Panc1 (cell line): ENCODE data around the gene GRIK1.

Experiments
- CTCF ChIP-seq: fragments of 450-650 bp; IDR thresholded peaks from 2 replicates; pipeline ENCODE4 v1.5.1; 2017; ENCODE audit warnings: mild to moderate bottlenecking
- POLR2AphosphoS5 ChIP-seq: IDR thresholded peaks from 2 replicates; pipeline ENCODE4 v1.6.1; 2012; ENCODE audit warnings: mild to moderate bottlenecking, low read depth, low read length, moderate library complexity
- SIN3A ChIP-seq: IDR thresholded peaks from 2 replicates; pipeline ENCODE4 v1.6.1; 2012; ENCODE audit warnings: low read depth, mild to moderate bottlenecking, low read length, moderate library complexity, borderline replicate concordance; ENCODE audit not compliant: insufficient read depth
- TCF7L2 ChIP-seq: IDR thresholded peaks from 2 replicates; pipeline ENCODE4 v1.6.1; 2011; ENCODE audit warnings: mild to moderate bottlenecking, low read depth, low read length, inconsistent platforms
- TF ChIP-seq, protein P1 (sequence below), 2 experiments: IDR thresholded peaks; 2 replicates each; pipeline ENCODE4 v1.6.1; 2011 to 2012; ENCODE audit warnings: low read depth in 2 of 2, control low read depth in 1 of 2, low read length in 1 of 2, mild to moderate bottlenecking in 1 of 2, moderate library complexity in 1 of 2; ENCODE audit not compliant: insufficient read depth in 1 of 2

- TF ChIP-seq CTCF = no peak
- no peak for TF ChIP-seq SIN3A
- TF ChIP-seq, protein P1, sequence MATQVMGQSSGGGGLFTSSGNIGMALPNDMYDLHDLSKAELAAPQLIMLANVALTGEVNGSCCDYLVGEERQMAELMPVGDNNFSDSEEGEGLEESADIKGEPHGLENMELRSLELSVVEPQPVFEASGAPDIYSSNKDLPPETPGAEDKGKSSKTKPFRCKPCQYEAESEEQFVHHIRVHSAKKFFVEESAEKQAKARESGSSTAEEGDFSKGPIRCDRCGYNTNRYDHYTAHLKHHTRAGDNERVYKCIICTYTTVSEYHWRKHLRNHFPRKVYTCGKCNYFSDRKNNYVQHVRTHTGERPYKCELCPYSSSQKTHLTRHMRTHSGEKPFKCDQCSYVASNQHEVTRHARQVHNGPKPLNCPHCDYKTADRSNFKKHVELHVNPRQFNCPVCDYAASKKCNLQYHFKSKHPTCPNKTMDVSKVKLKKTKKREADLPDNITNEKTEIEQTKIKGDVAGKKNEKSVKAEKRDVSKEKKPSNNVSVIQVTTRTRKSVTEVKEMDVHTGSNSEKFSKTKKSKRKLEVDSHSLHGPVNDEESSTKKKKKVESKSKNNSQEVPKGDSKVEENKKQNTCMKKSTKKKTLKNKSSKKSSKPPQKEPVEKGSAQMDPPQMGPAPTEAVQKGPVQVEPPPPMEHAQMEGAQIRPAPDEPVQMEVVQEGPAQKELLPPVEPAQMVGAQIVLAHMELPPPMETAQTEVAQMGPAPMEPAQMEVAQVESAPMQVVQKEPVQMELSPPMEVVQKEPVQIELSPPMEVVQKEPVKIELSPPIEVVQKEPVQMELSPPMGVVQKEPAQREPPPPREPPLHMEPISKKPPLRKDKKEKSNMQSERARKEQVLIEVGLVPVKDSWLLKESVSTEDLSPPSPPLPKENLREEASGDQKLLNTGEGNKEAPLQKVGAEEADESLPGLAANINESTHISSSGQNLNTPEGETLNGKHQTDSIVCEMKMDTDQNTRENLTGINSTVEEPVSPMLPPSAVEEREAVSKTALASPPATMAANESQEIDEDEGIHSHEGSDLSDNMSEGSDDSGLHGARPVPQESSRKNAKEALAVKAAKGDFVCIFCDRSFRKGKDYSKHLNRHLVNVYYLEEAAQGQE (IDR thresholded peaks at IDR 0.05; ENCODE audit: insufficient read depth in 1 of 2, low read depth in 2 of 2, low read length in 1 of 2) = no peak
- TF ChIP-seq POLR2AphosphoS5 = no peak
- no peak for TF ChIP-seq TCF7L2
These were observed 48.0 kb upstream of the GRIK1 start for GRCh38 chr21:29987762-29988161.
